HG03378 (cell line): ENCODE data around the gene MAML1.

ENCODE experiments used
- ATAC-seq: cut with Tn5 transposase; IDR thresholded peaks from one replicate; pipeline ENCODE4 v1.9.1; 2021; ENCODE audit warnings: mild to moderate bottlenecking, moderate library complexity; ENCODE audit not compliant: unreplicated experiment

The MAML1 gene

DNA sequence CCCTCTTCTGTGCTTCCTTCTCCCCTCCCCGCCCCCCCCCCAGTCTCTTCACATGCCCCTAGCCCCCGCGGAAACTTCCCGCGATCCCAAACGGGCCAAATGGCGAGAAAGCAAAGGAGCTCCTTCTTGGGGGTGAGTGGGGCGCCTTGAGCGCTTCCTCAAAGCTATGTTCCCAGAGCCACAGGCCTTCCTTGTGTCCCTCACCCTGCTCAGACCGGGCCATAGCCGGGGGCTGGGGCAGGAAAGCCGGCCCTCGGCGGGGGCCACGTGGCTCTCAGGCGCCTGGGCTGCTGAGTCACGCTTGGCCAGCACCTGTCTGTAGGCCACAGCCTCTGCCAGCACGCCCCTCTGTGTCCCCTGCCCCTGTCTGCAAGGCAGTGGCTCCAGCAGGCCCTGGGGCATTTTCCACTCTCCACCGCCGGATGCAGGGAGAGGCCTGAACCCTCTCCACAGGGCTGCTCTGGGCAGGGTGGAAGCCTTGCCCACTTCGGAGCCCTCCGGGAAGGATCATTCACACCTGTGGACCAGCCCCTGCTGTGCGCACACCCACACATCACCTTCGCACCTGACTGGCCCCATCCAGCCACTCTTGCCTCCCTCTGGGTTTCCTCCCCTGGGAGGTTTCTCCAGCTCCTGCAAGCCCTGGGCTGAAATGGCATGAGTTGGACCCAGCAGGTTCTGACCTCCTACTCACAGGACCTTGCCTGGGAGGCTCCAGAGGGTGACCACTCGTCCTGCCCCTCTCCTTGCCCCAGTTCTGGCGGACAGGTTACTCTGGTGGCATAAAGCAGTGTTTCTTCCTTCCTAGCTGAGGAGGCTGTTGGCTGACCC lies 86.9 kb downstream of the MAML1 start:
- peak; percentile 18 for ATAC-seq

DNA sequence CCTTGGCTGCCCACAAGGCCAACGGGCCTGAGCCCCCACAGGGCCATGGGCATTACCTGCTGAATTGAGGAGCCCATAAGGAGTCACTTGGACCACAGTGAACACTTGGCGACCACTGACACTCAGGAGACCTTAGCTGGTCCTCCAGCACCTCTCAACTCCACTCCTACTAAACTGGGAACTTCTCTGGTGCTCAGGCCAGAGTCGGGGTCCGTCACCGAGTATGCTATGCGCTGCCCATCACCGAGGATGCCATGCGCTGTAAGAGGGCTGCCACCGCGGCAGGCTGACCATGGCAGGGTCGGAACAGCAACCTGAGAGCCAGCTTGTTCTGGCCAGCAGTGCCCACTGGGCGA lies 87.5 kb downstream of the MAML1 start:
- ATAC-seq, result no peak

DNA sequence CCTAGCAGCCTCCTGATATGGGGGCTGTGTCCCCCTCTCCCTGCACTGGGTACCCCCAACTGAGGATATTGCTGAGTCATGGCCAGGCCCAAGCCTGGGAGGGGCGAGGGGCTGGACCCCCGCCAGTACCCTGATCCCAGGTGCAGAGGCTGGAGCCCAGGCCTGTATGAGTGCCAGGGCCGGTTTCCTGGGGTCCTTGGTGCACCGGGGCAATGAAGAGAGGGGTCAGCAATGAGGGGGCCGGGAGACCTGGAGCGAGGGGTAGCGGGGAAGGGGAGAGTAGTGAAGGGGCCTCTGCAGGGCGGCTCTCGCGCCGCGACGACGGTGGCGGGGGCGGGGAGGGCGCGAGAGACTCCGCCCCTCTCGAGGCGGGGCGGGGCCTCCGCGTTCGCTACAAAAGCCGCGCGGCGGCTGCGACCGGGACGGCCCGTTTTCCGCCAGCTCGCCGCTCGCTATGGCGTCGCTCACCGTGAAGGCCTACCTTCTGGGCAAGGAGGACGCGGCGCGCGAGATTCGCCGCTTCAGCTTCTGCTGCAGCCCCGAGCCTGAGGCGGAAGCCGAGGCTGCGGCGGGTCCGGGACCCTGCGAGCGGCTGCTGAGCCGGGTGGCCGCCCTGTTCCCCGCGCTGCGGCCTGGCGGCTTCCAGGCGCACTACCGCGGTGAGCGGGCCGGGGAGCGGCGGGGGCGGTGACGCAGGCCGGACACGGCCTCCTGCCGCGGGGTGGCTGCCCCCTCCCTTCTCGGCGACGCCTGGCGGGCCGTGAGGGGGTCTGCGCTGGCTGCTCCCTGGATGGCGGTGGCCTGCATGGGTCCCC lies 88.1 kb downstream of the MAML1 start, which contains the start of gene SQSTM1:
TSS of gene SQSTM1 (plus strand) at position 423 of the 815 bp plus-strand sequence. CDS start at position 455, 32 bp downstream.
- peak; percentile 26 for ATAC-seq

DNA sequence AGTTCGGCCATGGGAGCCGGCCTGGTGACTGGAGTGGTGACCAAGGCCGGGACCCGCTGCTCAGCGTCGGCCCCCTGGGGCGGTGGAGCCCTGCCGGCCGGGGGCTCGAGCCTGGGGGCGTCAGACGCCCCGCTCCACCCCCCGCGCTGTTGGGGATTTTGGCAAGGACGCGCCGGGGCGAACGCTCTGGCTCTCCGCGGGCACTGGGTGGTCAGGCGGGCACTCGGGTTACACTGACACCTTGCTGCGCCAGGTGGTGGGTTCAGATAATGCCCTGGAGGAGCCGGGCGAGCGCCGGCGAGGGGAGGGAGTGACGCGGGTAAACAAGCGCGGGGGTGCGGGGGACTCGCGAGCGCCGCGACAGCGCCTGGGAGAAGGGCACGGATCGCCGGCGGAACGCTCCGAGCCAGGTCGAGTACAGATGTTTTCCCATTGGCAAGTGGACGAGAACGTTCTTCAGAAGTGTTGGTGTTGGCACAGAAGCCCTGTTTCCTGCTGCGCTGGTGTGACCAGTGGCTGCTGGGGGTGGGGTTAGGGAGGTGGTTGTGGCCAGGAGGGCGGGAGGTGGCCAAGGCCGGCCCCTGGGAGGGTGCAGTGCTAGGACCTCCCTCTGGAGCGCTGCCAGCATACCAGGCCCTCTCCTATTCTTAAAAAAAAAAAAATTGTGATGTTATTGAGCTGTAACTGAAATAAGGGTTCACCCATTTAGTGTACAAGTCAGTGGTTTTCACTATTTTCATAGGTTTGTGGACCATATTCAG lies 88.9 kb downstream of the MAML1 start:
- peak; percentile 31 for ATAC-seq

DNA sequence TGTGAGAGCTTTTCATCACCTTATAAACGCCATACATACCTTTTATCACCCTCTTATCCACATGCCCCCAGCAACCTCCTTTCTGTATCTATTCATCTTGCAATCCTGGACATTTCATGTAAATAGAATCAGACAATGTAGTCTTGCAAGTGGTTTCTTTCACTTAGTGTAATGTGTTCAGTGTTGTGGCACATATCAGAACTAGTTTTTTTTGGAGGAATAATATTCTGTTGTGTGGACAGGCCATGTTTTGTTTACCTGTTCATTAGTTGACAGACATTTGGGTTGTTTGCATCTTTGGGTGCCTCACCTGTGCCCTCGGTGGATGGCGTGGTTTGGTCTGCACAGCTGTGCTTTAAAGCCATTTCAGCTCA lies 89.4 kb downstream of the MAML1 start:
- ATAC-seq, result no peak

DNA sequence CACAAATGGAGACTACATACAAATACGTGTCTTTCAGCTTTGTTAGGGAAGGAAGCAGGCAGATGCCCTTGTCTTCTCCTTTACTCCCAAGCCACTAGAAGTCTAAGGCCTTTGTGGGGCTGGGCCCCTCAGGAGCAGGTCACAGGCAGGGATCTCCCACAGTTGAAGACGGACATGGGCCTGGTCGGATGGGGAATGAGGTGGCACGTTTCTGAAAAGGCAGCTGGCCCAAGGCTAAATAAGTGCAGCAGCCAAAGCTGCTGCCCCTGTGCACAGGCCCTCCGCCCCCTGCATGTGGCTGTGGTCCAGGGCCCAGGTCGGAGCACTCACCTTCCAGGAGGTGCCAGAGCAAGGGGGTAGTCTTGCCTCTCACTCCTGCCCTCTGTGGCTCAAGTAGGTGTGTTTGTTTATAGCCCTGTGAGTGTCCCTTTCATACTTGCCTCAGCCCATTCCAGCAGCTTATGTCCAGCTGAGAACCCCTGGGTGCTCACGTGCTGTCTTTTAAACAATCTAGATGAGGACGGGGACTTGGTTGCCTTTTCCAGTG lies 89.9 kb downstream of the MAML1 start:
- no peak for ATAC-seq

DNA sequence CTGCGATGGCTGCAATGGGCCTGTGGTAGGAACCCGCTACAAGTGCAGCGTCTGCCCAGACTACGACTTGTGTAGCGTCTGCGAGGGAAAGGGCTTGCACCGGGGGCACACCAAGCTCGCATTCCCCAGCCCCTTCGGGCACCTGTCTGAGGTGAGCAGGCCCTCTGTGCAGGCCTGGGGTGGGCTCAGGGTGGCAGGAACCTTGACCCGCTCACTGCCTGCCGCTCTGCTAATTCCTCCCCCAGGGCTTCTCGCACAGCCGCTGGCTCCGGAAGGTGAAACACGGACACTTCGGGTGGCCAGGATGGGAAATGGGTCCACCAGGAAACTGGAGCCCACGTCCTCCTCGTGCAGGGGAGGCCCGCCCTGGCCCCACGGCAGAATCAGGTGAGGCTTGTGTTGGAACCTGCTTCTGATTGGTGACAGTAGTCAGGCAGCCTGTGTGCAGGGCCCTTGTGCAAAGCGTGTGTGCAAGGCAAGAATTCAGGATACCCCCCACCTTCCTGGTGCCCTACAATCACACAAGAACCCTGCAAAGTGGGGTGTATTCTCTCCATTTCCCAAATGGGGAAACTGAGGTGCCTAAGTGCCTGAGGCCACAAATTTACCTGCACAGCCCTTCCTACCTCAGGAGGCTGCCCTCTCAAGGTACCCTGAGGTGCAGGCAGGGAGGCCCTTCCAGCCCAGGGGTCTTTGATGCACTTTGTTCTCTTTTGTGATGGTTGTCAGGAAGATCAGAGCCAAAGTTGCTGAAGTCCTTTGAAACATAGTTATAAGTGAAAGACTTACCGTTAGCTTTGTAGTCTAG lies 91.5 kb downstream of the MAML1 start:
- ATAC-seq, result no peak

DNA sequence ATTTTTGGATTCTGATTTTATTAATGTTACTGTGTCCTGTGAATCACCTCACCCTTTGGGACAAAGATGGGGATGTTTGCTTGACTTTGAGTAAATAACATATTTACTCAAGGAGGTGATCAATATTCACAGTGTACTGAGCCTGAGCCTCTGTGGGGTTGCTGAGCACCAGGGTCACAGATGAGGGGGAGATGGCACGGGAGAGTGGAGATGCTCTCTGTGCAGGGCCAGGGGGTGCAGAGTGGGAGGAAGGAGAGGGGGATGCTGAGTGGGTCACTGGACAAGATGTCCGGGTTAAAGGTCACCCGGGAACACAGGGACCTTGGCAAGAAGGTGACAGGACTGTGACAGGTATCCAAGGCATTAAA lies 92.1 kb downstream of the MAML1 start:
- no peak for ATAC-seq

DNA sequence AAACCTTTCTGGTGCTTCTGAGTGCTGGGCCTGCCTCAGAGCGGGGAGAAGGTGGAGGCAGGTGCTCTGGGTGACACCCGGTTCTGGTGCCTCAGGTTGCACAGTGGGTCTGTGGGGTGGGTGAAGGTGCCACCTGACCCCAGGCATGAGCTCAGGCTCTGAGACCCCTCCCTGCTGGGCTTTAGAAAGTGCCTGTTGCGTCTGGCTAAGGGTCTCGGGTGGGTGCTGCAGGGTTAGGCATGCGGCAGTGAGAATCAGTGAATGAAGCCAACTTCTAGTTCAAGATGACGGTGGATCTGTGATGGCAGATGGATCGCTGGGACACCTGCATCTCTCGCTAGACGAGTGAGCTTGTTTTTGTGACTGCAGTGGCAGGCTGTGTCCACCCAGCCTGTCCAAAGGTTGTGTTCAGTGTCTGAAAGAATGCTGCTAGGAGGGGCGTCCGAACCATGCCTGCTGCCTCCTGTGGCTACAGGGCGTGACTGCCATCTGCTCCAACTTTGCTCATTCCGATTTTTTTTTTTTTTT lies 93.1 kb downstream of the MAML1 start:
- no peak for ATAC-seq
